Right lobe of liver (tissue), 4 donors: ENCODE measurements around the gene COPG2.

ENCODE experiments used
- CTCF ChIP-seq, 4 donors: fragments of 200-600 bp in 3 of 4; fragments of 450-650 bp in 1 of 4; IDR thresholded peaks; one replicate each; pipeline versions ENCODE4 v1.5.1 to v1.8.0; 2016 to 2022; ENCODE audit warnings: antibody characterized with exemption in 4 of 4, mild to moderate bottlenecking in 2 of 4
- POLR2A ChIP-seq: fragments of 450-650 bp; IDR thresholded peaks from one replicate; pipeline ENCODE4 v1.6.1; 2017; ENCODE audit warnings: antibody characterized with exemption, mild to moderate bottlenecking
- donor health status: DM: no; HTN: no; CAD: no.
- donor health status: DM: no; HTN: no; CAD: no.
- donor health status: DM: no; HTN: yes; CAD: no.

GRCh38 chr7:130481898-130482297 is 186.7 kb downstream of the COPG2 start:
- TF ChIP-seq POLR2A (no peak), CTCF (IDR thresholded peaks at IDR 0.05) (no peak)
